OCI-M1 (cell line): Measurements from ENCODE around the gene SORCS1.
A peak's percentile ranks its signal among the peaks of the same experiment; 100 is the strongest.

ENCODE experiments used
- DNase-seq: peaks from one replicate; lab custom pipeline; 2025; lab: John Stamatoyannopoulos, UW

SORCS1 gene

DNA sequence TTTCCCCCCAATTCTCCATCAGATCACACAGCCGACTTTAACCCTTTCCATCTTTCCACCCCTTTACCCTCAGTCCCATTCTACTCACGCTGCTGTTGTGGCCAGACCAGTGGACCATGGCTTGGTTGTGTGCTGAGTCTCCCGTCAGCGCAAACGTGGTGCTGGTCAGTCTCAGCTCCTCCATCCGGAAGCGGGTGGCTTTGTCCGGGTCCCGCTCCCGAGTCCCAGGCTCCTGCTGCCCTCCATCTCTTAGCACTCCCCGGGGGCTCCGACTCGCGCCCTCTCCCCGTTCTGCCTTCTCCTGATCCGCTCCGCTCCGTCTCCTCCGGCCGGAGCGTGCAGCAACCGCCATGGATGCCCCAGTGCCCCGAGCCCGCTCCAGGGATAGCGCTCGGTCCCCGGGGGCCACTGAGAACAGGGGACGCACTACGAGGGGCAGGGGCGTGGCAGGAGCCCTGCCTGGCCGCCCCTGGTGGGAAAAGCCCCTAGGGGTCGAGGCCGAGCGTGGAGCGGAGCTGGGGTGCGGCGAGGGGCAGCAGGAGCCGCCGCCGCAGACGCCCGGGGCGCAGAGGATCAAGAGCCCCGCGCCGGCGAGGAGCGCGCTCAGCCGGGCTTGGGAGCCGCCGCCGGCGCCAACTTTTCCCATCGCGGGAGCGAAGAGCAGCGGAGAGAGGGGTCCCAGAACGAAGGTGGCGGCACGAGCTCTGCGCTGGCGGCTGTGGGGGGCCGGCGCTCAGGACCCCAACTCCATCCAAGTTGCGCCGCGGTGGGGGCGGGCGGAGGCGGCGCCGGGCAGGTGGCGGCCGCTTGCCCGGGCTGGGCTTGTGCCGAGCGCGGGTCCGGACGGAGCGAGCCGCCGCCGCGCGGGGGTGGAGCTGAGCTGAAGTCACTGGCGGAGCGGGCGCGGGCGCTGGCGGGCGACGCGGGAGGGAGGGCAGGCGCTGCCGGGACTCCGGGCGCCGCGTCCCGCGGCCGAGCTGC, at the start of gene SORCS1:
Gene SORCS1 (minus strand): TSS at position 826 of the 981 bp plus-strand sequence.
- DNase-seq, result no peak

DNA sequence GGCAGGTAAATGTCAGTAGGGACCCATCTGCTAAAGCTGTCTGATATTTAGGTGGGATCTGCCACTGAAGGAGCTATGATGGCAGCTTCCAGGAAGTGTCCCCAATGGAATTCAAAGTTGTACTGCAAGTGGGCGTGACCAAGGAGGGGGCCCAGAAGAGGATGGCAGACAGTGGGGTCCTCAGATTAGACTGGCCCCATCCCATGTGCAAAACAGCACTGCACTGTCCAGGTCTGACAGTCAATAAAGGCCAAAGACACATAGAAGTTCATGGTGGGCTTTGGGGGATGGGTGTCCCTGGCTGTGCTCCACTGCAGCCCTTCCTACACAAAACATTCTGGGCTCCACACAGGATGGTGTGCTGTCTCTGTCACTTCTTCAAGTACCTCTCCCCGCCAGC, 49.8 kb upstream of the SORCS1 start:
- no peak for DNase-seq

DNA sequence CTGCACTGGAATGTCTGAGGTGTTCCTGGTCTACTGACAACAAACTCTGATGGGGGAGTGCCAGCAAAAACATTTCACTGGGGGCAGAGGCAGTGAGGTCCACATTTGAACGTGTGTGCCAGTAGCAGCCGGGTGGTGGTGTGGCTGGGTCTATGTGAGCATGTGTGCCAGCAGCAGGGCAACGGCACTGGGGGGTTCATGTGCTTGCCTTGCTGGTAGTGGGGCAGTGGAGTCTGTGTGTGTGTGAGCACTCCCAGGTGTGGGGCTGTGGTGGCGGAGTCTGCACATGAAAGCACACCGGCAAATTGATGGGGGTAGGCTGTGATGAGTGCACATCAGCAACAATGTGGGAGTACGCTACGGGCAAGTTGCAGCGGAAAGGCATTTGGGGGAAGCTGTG, 49.4 kb upstream of the SORCS1 start:
- no peak for DNase-seq

DNA sequence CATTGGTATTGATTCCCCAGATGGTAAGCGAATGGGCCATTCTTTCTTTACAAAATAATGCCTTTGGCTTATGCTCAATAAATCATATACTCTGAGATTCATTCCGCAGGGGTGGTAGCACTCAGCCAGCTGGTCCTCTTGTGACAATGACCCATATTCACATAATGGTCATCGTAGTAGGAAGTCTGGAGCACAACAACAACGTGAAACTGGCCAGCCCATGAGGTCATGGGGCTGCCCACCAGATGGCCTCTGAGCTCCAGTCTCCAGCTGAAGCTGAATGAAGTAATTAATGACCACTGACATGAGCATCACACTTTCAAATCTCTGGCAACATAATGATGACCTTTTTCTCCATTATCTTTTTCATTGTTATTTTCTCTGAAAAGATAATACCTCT, 42.3 kb upstream of the SORCS1 start:
- DNase-seq, result peak; percentile 5

DNA sequence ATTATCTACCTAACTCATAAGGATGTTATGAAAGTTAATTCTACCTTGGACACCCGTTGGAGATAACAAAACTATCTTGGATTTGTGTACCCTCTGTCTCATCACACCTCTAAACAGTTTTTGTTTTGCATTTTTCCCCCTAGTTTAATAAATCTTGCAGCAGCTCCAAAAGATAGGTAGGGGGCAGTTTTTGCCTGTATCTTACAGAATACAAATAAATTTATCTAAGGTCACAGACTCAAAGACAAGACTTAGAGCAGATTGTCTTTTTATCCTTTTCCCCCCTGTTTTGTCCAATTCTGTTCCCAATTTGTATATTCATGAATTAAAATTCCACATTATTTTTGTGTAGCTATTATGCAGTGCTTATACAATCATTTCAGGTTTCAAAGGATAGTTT, 5.0 kb upstream of the SORCS1 start:
- DNase-seq, result peak; percentile 41

DNA sequence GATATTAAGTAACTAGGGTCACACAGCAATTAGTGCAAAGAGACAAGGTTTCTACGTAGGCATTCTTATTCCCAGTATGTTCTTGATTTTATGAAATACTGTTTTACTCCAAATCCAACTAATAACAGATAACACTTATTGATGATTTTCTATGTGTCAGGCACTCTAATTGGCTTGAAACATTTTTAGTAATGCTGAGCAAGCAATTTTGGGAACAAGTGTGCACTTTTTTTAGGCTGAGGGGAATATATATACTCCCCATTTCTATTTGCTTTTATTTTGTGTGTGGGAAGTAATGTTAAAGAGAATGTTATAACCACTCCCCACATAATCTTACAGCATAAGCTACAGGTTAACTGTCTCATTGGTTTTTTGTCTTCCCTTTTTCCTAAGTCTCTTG, 4.2 kb upstream of the SORCS1 start:
- DNase-seq, result no peak

DNA sequence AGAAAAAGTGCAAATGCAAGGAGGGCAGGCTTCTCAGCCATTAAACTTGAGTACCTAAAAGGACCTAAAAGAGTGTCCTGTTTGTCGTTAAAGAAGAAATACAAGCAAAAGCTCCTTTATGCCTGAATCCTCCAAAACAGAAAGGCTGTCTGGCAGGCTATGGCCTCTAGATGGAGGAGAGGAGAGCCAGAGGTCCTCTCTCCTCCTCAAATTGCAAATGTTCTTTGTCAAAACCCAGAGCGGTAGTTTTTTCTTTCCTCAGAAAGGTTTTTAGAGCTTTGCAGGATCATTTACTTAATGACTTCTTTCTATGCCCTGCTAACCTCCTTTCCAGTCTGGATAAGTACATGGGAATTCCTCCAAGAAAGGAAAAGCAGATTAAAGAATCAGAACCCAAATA, 1.9 kb upstream of the SORCS1 start:
- peak; percentile 18 for DNase-seq

DNA sequence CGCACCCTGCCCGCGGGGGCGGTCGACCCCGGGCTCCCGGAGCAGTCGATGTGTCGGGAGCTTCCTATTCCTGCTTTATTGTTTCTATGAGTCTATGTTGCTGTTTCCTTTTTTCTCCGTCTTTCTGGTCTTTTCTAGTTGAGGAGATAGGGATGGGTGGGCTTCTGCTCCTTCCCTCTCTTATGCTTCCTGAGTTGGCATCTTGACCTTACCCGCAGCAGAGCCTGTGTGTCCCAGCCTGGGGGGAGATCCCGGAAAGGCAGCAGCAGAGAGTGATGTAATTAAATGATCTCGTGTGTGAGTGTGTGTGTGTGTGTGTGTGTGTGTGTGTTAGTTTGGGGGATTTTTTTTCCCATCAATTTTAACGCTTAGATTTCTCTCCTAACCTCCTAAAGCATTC, 486 bp upstream of the SORCS1 start:
- no peak for DNase-seq

DNA sequence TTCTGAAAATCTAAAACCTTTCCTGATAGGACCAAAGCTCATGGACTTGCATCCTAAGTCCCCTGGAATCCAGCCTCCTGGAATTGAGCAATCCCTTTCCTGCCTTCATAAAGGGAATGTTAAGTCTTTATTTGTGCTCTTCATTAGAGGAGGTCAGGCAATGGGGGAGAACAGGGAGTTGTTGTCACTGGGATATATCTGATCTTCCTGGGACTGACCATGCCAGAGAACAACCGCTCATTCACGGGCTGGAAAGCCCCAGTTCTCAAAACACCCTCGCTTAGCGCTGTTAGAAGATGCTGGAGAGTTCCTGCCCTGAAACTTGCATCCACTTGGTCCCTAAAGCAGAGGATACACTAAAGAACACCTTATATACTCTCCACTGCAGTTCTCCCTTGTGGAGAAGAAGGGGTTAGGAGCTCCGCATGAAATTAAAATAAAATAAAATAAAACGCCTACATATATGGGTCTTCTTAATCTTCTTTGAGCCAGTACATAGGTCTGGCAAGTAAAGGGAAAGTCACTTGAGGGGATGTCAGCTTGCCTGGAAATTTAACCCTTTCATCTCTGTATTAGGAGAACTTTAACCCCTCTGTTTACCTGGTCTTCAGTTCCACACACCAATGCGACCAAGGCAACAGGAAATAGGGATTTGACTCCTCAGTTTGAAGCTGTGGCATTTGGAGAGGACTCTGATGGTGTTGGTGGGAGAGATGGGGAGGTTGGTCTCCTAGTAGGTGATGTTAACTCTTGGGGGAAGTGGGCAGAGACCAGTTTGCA, 1.2 kb downstream of the SORCS1 start:
- DNase-seq, result no peak

DNA sequence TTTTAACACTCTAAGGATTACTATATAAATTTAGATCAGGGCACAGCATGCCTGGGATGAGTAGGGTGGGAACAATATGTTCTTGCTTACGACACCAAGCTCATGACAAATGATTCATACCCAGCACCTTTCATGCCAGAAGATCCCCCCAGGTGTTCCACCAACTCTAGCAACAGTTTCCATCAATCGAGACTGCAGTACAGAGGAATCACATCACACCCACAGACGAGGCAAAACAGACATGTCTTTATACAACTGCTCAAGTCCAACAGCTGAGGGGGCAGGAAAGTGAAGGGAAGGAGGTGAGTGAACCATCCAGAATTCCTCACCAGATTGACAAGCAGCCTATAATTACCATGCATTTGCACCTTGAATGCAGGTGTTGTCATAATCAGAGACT, 3.6 kb downstream of the SORCS1 start:
- DNase-seq, result no peak

DNA sequence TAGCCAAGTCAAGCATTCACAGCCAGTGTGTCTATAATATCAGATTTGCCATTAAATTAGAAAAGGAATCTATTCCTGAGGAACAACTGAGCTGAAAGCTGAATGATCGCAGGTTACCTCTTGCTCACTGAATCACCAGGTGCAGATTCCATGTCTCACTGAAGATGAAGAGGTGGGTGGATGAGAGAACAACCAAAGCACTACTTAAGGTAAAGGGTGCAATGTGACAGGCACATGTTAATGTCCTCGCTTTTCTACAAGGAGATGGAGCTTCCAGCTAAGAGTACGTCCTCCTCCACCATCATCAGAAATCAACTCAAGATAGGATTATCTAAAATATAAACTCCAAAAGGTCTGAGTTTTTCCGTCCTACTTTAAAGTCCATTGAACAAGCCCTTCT, 4.6 kb downstream of the SORCS1 start:
- DNase-seq, result no peak

DNA sequence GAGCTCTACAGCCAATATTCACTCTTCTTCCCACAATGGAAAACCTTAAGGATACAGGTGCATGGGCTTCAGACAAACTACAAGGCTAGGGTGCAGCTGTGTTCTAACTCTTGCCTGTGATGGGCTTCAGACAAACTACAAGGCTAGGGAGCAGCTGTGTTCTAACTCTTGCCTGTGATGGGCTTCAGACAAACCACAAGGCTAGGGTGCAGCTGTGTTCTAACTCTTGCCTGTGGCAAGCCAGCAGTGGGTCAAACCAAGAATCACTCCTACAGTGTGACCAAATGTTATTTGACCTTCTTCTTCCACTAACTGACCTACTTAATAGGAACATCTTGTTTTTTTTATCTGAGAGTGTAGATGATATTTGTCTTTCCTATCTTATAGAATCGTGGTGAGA, 7.4 kb downstream of the SORCS1 start:
- DNase-seq, result no peak

DNA sequence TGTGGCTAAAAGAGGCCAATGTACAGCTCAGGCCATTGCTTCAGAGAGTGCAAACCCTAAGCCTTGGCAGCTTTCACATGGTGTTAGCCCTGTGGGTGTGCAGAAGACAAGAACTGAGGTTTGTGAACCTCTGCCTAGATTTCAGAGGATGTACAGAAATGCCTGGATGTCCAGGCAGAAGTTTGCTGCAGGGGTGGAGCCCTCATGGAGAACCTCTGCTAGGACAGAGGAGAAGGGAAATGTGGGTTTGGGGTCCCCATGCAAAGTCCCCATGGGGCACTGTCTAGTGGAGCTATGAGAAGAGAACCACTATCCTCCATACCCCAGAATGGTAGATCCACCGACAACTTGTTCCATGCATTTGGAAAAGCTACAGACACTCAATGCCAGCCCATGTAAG, 12.4 kb downstream of the SORCS1 start:
- DNase-seq, result no peak

DNA sequence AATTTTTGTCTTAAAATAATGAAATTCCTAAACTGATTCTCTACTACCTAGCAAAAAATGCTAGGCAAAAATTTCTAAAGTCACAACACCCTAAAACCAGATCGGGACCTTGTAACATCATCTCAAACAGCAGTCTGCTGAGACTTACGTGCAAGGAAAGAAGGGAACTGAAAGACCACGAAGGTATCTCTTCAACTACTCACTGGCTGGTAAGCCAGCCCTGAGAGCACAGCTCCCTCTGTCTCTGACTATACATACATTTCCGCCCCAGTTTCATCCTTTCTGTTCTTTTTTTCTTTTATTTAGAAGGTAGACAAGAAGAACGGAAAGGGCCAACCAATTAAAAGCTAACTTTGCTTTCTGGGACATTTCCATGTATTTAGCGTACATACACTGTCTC, 15.6 kb downstream of the SORCS1 start:
- no peak for DNase-seq

DNA sequence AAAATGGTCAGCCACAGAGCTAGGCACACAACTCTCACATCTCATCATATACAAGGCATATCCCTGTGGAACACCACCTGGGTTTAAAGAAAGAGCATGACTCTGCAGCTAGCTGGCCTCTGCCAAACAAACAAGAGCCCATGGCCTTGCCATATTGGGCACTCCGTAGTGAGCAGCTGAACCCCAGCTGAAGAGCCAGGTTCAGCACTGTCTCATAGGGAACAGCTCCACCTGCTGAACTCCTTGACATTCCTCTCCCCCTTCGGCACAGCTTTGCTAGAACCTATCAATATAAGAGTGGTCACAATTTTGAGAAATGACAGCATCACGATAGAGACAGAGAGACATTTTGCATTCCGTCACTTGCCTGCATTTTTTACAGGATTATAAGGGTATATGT, 20.0 kb downstream of the SORCS1 start:
- peak; percentile 53 for DNase-seq

DNA sequence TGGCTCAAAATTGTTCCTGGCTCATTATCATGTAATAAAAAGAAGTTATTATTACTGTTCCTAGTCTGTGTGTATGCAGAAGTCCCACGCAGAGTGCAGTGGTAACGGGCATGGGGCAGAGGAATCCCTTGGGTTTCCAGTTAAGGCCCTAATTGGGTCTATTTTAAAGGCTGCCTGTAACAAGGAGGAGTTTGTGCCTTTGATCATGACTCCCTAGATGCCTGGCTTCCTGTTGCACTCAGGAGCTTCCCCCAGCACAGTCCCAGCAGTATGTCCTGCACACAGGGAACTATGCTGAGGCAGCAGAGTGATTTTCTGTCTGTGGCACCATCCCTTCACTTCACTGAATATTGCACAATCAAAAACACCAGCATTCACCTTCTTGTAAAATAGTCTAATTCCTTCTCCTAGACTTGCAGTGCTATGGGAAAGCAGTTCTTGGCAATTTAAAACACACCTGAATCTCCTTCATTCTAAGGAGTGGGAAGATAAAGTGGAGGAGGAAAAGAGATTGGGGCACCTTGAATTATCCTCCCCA, 22.9 kb downstream of the SORCS1 start:
- no peak for DNase-seq

DNA sequence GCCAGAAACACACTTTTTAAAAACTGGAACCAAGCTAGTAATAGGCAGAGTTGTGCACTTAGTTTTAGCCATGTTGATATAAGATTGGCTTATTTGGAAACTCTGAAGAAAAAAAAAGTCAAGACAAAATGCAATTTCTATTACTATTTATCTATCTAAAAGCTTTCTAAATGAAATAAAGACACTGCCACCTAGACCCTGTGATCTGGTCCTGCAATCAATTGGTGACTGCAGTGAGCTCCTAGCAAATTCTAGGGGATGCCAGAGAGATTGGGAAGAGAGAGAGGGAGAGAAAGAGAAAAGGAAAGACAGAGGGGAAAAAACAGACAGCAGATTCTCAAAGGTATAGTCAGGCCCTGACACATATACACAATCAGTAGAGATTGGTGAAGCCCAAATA, 25.3 kb downstream of the SORCS1 start:
- DNase-seq, result peak; percentile 45

DNA sequence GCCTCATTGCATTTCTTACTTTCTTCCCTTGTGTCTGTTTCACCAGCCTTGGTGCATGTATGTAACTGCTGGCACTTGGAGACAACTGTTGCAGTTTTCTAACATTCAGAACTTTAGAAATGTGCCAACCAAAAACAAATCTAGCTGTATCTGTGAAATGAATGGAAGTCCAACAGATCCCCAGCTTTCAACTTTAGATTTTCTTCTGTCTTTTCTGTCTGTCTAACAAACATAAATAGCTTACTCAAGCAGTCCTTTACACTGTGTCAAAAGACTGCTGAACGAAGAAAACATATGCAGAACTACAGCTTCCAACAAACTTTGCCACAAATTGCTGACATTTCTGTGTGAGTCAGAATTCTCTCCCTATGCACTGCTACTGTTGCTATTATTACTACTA, 30.9 kb downstream of the SORCS1 start:
- DNase-seq, result no peak

DNA sequence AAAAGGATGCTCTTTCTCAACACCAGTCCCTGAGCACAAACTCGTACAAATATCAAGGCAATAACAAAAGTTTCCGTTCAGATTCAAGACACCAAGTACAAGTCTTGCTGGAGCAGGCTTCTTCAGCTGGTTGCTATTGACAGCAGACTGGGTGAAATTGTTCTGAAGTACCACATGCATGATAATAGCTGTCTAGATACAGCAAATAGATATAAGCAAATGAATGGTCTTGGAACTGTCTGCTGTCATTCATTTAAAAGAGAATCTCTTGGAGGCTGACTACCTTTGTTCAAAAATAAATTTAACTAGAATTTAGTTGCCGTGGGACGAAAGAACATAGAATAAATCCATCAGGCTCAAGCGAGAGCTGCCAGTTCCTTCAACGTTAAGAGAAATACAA, 35.5 kb downstream of the SORCS1 start:
- DNase-seq, result no peak

DNA sequence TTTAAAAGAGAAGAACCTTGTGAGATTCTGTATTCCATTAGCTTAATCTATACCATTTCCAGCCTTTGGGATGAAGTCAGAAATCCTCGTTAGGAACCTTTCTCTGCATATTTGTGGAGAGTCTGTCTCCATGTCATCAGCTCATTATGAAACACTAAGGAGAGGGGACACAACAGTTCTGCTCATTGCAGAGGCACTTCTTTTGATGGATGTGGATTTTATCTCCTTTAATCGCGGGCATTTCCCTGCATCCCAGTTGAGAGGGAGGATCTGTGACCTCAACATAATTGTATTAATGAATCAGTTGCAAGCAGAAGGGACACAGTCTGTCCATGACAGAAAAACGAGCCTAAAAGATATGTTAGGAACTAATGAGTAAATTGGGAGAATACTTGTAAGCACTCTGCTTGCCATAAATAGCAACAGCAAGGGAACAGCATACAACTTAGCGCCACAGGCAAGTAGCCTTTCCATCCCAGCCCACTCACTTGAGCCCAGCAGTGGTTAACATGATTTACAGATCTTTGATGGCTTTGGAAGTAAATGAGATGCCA, 37.9 kb downstream of the SORCS1 start:
- DNase-seq, result no peak

DNA sequence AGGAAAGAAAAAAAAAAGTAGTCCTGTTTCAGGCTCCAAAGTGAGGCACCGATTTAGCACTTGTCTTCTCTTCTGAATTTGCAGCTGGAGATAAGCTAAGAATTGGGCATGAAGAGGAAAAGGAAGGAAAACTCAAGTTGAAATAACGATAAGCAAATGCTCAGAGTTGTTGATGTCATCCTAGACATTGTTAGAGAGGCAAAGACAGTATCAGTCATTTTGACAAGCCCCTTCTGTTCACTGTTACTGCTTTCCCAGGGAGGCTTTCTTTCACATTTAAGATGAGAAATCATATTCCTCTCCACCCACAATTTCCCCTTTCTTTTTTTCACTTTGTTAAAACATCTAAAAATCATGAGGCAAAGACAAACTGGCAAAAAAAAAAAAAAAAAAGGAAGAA, 41.8 kb downstream of the SORCS1 start:
- DNase-seq, result peak; percentile 68

DNA sequence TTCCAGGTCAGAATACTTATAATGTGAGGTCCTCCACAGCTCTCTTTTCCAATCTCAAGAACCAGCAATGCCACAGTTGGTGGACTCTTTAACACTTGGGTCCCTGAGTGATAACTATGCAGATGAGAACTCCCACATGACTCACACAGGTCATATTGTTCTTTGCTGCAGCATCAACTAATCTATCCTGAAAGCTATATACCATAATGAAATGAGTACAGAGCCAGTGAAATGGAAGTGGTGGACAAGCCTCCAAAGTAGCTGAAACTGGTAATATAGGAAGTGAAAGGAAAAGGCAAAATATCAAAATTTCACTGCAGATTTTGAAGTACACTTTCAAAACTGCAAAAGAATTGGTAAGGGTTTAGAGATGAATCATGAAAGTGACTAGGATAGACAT, 45.6 kb downstream of the SORCS1 start:
- DNase-seq, result peak; percentile 17
